Measurements from ENCODE around the gene CRISP3.

CRISP3 gene

GRCh38 chr6:49775043-49775442 is 30.9 kb upstream of the CRISP3 start:
- no peak for TF ChIP-seq CTCF (conservative IDR thresholded peaks at IDR 0.05)

GRCh38 chr6:49772285-49772684 is 28.1 kb upstream of the CRISP3 start:
- H3K27ac ChIP-seq: no peak overlapping the region
- TF ChIP-seq CTCF (conservative IDR thresholded peaks at IDR 0.05): no peak

More at GRCh38 chr6:49775043-49775442, 30.9 kb upstream of the CRISP3 start:
- no peak overlapping the region for H3K27ac ChIP-seq

GRCh38 chr6:49766762-49767161 is 22.6 kb upstream of the CRISP3 start:
- no peak overlapping the region for H3K27ac ChIP-seq
- no peak for TF ChIP-seq CTCF (conservative IDR thresholded peaks at IDR 0.05)

- H3K27ac ChIP-seq: no peak overlapping the region
- TF ChIP-seq CTCF (conservative IDR thresholded peaks at IDR 0.05): no peak
Observed at GRCh38 chr6:49764571-49765236, 20.5 kb upstream of the CRISP3 start.

- no peak for TF ChIP-seq CTCF (conservative IDR thresholded peaks at IDR 0.05)
- H3K27ac ChIP-seq: peak overlapping the region; percentile 80
Observed at GRCh38 chr6:49743429-49743828, 759 bp downstream of the CRISP3 start.

GRCh38 chr6:49739423-49739822 is 4.8 kb downstream of the CRISP3 start:
- H3K27ac ChIP-seq: no peak overlapping the region; the same call in 1 of the 2 replicates
- no peak for TF ChIP-seq CTCF (conservative IDR thresholded peaks at IDR 0.05)

GRCh38 chr6:49736017-49736508 is 8.1 kb downstream of the CRISP3 start:
- H3K27ac ChIP-seq: peak overlapping the region; percentile 59

More at GRCh38 chr6:49736017-49736508, 8.1 kb downstream of the CRISP3 start:
- no peak for TF ChIP-seq CTCF (conservative IDR thresholded peaks at IDR 0.05)

Measured in VCaP (cell line).